Stomach (tissue), 9 donors: Measurements from ENCODE around the gene CAMSAP1. TPM values are rescaled to one million over a fixed set of nuclear protein-coding genes. Genes with fewer than 3 reads are reported as not detected.

Source experiments
- DNase-seq, 2 donors: peaks; one replicate each; pipeline versions ENCODE4 v3.0.0 to v3.0.0-alpha.2; 2013 to 2019
- H3K27ac ChIP-seq, 5 donors: fragments of 200-600 bp in 4 of 5; sonication (generic) in 4 of 5; one replicate each; pipeline ENCODE4 v1.5.1; 2013 to 2019; ENCODE audit warnings: mild to moderate bottlenecking in 1 of 5, moderate library complexity in 1 of 5
- H3K27me3 ChIP-seq, 3 donors: fragments of 200-600 bp; sonication (generic); one replicate each; pipeline ENCODE4 v1.5.1; 2017 to 2019; ENCODE audit warnings: mixed run types in 1 of 3
- H3K36me3 ChIP-seq, 4 donors: fragments of 200-600 bp; sonication (generic); 1 replicate in 3 of 4; 2 replicates in 1 of 4; pipeline ENCODE4 v1.5.1; 2016 to 2019
- H3K4me1 ChIP-seq, 4 donors: fragments of 200-600 bp; sonication (generic); one replicate each; pipeline ENCODE4 v1.5.1; 2016 to 2019
- H3K4me3 ChIP-seq, 4 donors: fragments of 200-600 bp; sonication (generic) in 3 of 4; one replicate each; pipeline ENCODE4 v1.5.1; 2016 to 2019; ENCODE audit warnings: mild to moderate bottlenecking in 1 of 4
- H3K9me3 ChIP-seq, 4 donors: fragments of 200-600 bp; sonication (generic); one replicate each; pipeline ENCODE4 v1.5.1; 2016 to 2019
- EP300 ChIP-seq: sonication (generic); formaldehyde crosslinking; IDR thresholded peaks from one replicate; pipeline ENCODE4 v1.6.1; 2017; ENCODE audit warnings: antibody characterized with exemption
- POLR2A ChIP-seq, 4 donors: fragments of 450-650 bp; IDR thresholded peaks; one replicate each; pipeline ENCODE4 v1.6.1; 2016; ENCODE audit warnings: antibody characterized with exemption in 4 of 4, control low read depth in 2 of 4, mild to moderate bottlenecking in 1 of 4, moderate library complexity in 1 of 4
- POLR2AphosphoS5 ChIP-seq, 3 donors: sonication (generic); formaldehyde crosslinking; IDR thresholded peaks; one replicate each; pipeline ENCODE4 v1.6.1; 2016; ENCODE audit warnings: antibody characterized with exemption in 3 of 3
- WGBS, 5 donors: extraction: QIAGEN DNeasy Blood & Tissue Kit in 3 of 5; methylation state at CpG; one replicate each; pipeline versions ENCODE4 v1.1.5 to v1.1.7; 2013 to 2018; 5-methylcytosine and 5-hydroxymethylcytosine counted together
- intact Hi-C: fragments of 100-400 bp; cut with DNase I; formaldehyde crosslinking; loops from one replicate; pipeline ENCODE4 v1.15.1; 2023; ENCODE audit warnings: low total_unique reads
- polyA plus RNA-seq, 3 donors: library from polyadenylated mRNA; stranded (reverse); fragments of 200-250 nt; gene quantifications; one replicate each; pipeline ENCODE4 v1.2.3, GENCODE V29; 2013
- total RNA-seq, 5 donors: library from RNA; depleted of rRNA; stranded (reverse); fragments of >200 nt; gene quantifications; one replicate each; pipeline versions ENCODE4 v1.1.0 to v1.2.3, GENCODE V29; 2014 to 2016
- TF ChIP-seq, protein P1 (sequence below), 7 experiments: fragments of 450-650 bp in 4 of 7; fragments of 200-600 bp in 3 of 7; sonication (generic) in 3 of 7; IDR thresholded peaks; one replicate each; pipeline ENCODE4 v1.5.1; 2016 to 2019; ENCODE audit warnings: antibody characterized with exemption in 7 of 7, control low read depth in 2 of 7, mild to moderate bottlenecking in 1 of 7
- donor health status: healthy with polysubstance abuse.
- donor health status: Bipolar disorder and iron deficiency.
- donor health status: healthy.

Gene CAMSAP1
- total and polyA plus RNA-seq, 8 donors = 2.4 to 238 (median 12.7) TPM

DNA sequence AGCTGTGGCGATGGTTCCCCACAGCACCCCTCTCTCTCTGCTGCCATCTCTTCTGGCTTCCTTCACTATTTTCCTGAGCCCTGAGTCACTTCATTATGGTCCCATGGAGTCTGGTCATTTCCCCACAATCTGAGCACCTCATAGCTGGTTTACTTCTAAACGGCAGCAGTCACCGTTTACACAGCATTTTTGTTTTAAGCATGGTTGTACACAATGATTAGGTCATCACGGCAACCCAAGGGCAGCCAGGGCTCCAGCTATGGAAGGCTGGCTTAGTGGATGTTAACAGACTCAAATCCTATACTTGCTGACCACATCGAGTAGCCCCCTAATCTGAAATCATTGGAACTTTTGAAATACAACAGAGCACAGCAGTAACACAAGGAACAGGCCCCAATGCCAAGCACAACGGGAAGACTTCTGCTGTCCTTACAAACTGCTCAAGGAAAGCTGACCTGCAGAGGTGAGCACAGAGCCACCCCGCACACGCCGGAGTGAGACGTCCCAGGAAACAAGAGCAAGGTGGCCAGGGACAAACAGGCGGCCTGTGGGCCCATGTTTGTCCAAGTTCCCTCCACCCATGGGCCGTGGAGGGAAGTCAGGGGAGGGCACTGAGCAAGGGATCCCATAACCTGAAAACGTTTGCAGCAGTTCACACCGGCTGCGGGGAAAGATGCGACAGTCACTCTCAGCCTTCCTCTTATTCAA is 22.9 kb downstream of the CAMSAP1 start:
- H3K4me3 ChIP-seq = no peak overlapping the region
- peak; percentile 9 to 50 for DNase-seq
- H3K27ac ChIP-seq = no peak overlapping the region
- H3K9me3 ChIP-seq = no peaks in the 10 kb centered on the region
- intact Hi-C loops = no loop called here
- peaks cover 0 to 26% (median 25%) of the 10 kb centered on the region in 4 donors for H3K36me3 ChIP-seq
- TF ChIP-seq EP300 (no peak), POLR2A (IDR thresholded peaks at IDR 0.05) (no peak), POLR2AphosphoS5 (IDR thresholded peaks at IDR 0.05) (no peak)
- TF ChIP-seq, protein P1, sequence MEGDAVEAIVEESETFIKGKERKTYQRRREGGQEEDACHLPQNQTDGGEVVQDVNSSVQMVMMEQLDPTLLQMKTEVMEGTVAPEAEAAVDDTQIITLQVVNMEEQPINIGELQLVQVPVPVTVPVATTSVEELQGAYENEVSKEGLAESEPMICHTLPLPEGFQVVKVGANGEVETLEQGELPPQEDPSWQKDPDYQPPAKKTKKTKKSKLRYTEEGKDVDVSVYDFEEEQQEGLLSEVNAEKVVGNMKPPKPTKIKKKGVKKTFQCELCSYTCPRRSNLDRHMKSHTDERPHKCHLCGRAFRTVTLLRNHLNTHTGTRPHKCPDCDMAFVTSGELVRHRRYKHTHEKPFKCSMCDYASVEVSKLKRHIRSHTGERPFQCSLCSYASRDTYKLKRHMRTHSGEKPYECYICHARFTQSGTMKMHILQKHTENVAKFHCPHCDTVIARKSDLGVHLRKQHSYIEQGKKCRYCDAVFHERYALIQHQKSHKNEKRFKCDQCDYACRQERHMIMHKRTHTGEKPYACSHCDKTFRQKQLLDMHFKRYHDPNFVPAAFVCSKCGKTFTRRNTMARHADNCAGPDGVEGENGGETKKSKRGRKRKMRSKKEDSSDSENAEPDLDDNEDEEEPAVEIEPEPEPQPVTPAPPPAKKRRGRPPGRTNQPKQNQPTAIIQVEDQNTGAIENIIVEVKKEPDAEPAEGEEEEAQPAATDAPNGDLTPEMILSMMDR (IDR thresholded peaks at IDR 0.05) = no peak
- WGBS, 5 donors = 51 to 68% (median 59%) methylated on average over 16 of the region's 16 CpGs
- no peaks in the 10 kb centered on the region for H3K27me3 ChIP-seq
- peaks cover 37 to 61% (median 50%) of the 10 kb centered on the region in 4 donors for H3K4me1 ChIP-seq

DNA sequence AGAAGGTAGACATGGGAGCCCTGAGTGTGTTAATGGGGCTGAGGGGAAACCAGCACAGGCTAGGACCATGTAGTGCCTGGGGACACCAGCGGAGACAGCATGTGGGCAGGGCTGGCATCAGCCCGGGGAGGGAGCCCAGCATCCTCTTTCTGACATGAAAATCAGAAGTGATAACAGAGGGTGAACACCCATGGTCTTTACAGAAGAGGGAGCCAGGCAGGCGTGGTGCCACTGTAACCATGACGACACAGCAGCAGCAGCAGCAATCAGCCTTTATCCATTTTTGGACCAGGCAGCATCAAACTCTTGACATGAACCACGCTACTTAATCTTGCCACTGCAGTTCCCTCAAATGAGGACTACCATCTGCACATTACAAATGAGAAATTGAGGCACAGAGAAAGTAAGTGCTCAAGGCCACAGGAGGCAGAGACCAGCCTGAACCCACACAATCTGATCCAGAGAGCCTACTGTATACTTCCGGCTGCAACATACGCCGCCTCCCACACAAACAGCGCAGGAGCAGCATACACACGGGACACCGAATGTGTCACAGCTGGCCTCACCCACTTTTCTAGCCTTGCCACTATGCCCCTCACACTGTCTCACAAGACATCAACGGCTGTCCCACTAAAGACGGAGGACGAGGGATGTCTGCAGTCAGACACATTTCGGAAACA is 23.8 kb downstream of the CAMSAP1 start:
- no peaks in the 10 kb centered on the region for H3K9me3 ChIP-seq
- peak; percentile 23 to 26 for DNase-seq
- H3K4me3 ChIP-seq = no peak overlapping the region
- H3K36me3 ChIP-seq = peaks cover 0 to 26% (median 25%) of the 10 kb centered on the region in 4 donors
- H3K4me1 ChIP-seq = peaks cover 35 to 52% (median 44%) of the 10 kb centered on the region in 4 donors
- no peaks in the 10 kb centered on the region for H3K27me3 ChIP-seq
- no peak overlapping the region for H3K27ac ChIP-seq
- 84 to 90% (median 87%) methylated on average over 14 to 15 of the region's 15 CpGs for WGBS, 5 donors
- intact Hi-C loops = no loop called here
- TF ChIP-seq POLR2AphosphoS5 (IDR thresholded peaks at IDR 0.05) (no peak), POLR2A (IDR thresholded peaks at IDR 0.05) (no peak)
- TF ChIP-seq, protein P1 (IDR thresholded peaks at IDR 0.05) = no peak

GRCh38 chr9:135882011-135882410 is 25.3 kb downstream of the CAMSAP1 start:
- H3K9me3 ChIP-seq = no peaks in the 10 kb centered on the region
- intact Hi-C loops = no loop called here
- H3K27ac ChIP-seq = no peak overlapping the region
- DNase-seq = peak in 1 of 2 donors; percentile 15
- H3K4me1 ChIP-seq = peaks cover 22 to 37% (median 30%) of the 10 kb centered on the region in 4 donors
- no peaks in the 10 kb centered on the region for H3K27me3 ChIP-seq
- TF ChIP-seq POLR2AphosphoS5 (IDR thresholded peaks at IDR 0.05) = no peak
- TF ChIP-seq, protein P1 (IDR thresholded peaks at IDR 0.05) = no peak
- TF ChIP-seq POLR2A (IDR thresholded peaks at IDR 0.05) = no peak
- TF ChIP-seq EP300 = no peak
- no peak overlapping the region for H3K4me3 ChIP-seq
- peaks cover 0 to 30% (median 27%) of the 10 kb centered on the region in 4 donors for H3K36me3 ChIP-seq
- WGBS, 5 donors = 83 to 87% (median 86%) methylated on average over 10 to 12 of the region's 12 CpGs

DNA sequence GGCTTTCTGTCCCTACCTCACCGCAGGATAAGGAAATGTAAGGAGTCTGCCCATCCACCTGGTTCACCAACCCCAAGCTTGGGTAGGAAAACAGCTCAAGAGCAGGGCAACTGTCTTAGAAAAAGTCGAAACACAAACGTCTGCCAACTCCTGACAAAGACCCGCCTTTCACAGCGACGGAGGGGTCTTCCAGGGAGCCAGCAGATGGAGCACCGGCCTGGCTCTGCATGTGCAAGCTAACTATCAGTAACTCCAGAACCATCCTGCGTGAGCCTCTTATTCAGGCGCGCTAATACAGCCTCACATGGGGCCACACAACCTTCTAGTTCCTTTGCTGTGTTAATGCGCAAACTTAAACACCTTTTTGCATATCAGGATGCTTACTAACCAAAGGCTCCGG is 26.9 kb downstream of the CAMSAP1 start:
- Histone ChIP-seq H3K4me3 (no peak overlapping the region), H3K9me3 (no peaks in the 10 kb centered on the region), H3K27me3 (no peaks in the 10 kb centered on the region), H3K4me1 (peaks cover 12 to 23% (median 18%) of the 10 kb centered on the region in 4 donors), H3K36me3 (peaks cover 0 to 30% (median 27%) of the 10 kb centered on the region in 4 donors), H3K27ac (no peak overlapping the region)
- 87 to 93% (median 88%) methylated on average over 12 of the region's 12 CpGs for WGBS, 5 donors
- TF ChIP-seq POLR2AphosphoS5 (IDR thresholded peaks at IDR 0.05) = no peak
- TF ChIP-seq EP300 = no peak
- TF ChIP-seq, protein P1 (IDR thresholded peaks at IDR 0.05) = no peak
- no peak for TF ChIP-seq POLR2A (IDR thresholded peaks at IDR 0.05)
- intact Hi-C loops = no loop called here
- peak in 1 of 2 donors; percentile 9 for DNase-seq
